Activated T-helper 17 cell treated with anti-CD3 and anti-CD28 coated beads, Interleukin-2, amount 50 U/mL, for 72 hours (primary cell): ENCODE results near the gene TAS2R5. TPM values are rescaled to one million over a fixed set of nuclear protein-coding genes. Genes with fewer than 3 reads are reported as not detected.
A peak's percentile ranks its signal among the peaks of the same experiment; 100 is the strongest.
"Not testable (repeated sequence)": the region's sequence is repeated elsewhere in the genome, so short reads cannot be mapped to it uniquely, and the experiment has no call there.

Experiments
- ATAC-seq: fragments of 150-1000 bp; cut with Tn5 transposase; replicated peaks from 2 replicates; pipeline ENCODE4 v1.10.0; 2021; ENCODE audit warnings: mild to moderate bottlenecking, moderate library complexity
- H3K27ac Mint-ChIP-seq: one replicate; pipeline ENCODE4 v1.8.0; 2022; ENCODE audit warnings: mixed read lengths
- H3K27me3 Mint-ChIP-seq: one replicate; pipeline ENCODE4 v1.8.0; 2022; ENCODE audit warnings: mixed read lengths
- H3K36me3 Mint-ChIP-seq: one replicate; pipeline ENCODE4 v1.8.0; 2022; ENCODE audit warnings: low read depth, mild to moderate bottlenecking, mixed read lengths
- H3K4me1 Mint-ChIP-seq: one replicate; pipeline ENCODE4 v1.8.0; 2022; ENCODE audit warnings: mixed read lengths
- H3K4me3 Mint-ChIP-seq: one replicate; pipeline ENCODE4 v1.8.0; 2022; ENCODE audit warnings: mild to moderate bottlenecking, mixed read lengths
- H3K9me3 Mint-ChIP-seq: one replicate; pipeline ENCODE4 v1.8.0; 2022; ENCODE audit warnings: mixed read lengths
- total RNA-seq, 2 donors: library from RNA; stranded (reverse); gene quantifications; one replicate each; pipeline ENCODE4 v1.2.3, GENCODE V29; 2022

The TAS2R5 gene
- 1 to 10 TPM; 1.1 to 2.4 TPM for total RNA-seq

- Mint-ChIP-seq H3K9me3 (no peaks in the 10 kb centered on the region), H3K27me3 (no peaks in the 10 kb centered on the region), H3K4me3 (no peak within 1 kb of the TSS), H3K36me3 (peaks cover 49% of the 10 kb centered on the region), H3K4me1 (no peaks in the 10 kb centered on the region), H3K27ac (no peak within 1 kb of the TSS)
- ATAC-seq, result no peak
These were observed at the start of gene TAS2R5 for GRCh38 chr7:141789917-141790316. Gene TAS2R5, plus strand, starts transcription at chr7:141790217. Its CDS starts 145 bp downstream, at chr7:141790362.

- H3K4me3 Mint-ChIP-seq, result no peak overlapping the region
- H3K27me3 Mint-ChIP-seq, result no peaks in the 10 kb centered on the region
- H3K4me1 Mint-ChIP-seq, result peaks cover 33% of the 10 kb centered on the region
- H3K36me3 Mint-ChIP-seq, result peaks cover 96% of the 10 kb centered on the region
- no peak for ATAC-seq
- peak overlapping the region; percentile 40 for H3K27ac Mint-ChIP-seq
- H3K9me3 Mint-ChIP-seq, result no peaks in the 10 kb centered on the region
These were observed 47.8 kb upstream of the TAS2R5 start for GRCh38 chr7:141742229-141742628.

- Mint-ChIP-seq H3K27ac (peak overlapping the region; percentile 32), H3K36me3 (peaks cover 99% of the 10 kb centered on the region), H3K4me3 (no peak overlapping the region), H3K9me3 (no peaks in the 10 kb centered on the region), H3K27me3 (no peaks in the 10 kb centered on the region), H3K4me1 (peaks cover 28% of the 10 kb centered on the region)
- ATAC-seq, result no peak
These were observed 45.9 kb upstream of the TAS2R5 start for GRCh38 chr7:141744131-141744530.

- peaks cover 13% of the 10 kb centered on the region for H3K9me3 Mint-ChIP-seq
- no peak overlapping the region for H3K27ac Mint-ChIP-seq
- peaks cover 99% of the 10 kb centered on the region for H3K36me3 Mint-ChIP-seq
- H3K27me3 Mint-ChIP-seq, result no peaks in the 10 kb centered on the region
- no peak overlapping the region for H3K4me3 Mint-ChIP-seq
- no peak for ATAC-seq
- peaks cover 5% of the 10 kb centered on the region for H3K4me1 Mint-ChIP-seq
These were observed 41.6 kb upstream of the TAS2R5 start for GRCh38 chr7:141748396-141748795.

- not testable (repeated sequence) for H3K27me3 Mint-ChIP-seq, ATAC-seq, H3K4me1 Mint-ChIP-seq, H3K4me3 Mint-ChIP-seq, H3K27ac Mint-ChIP-seq
- Mint-ChIP-seq H3K36me3 (peaks cover 99% of the 10 kb centered on the region), H3K9me3 (peaks cover 13% of the 10 kb centered on the region)
These were observed 38.1 kb upstream of the TAS2R5 start for GRCh38 chr7:141751904-141752303.

GRCh38 chr7:141752634-141753033 lies 37.4 kb upstream of the TAS2R5 start:
- H3K27ac Mint-ChIP-seq, result no peak overlapping the region
- no peak for ATAC-seq
- no peak overlapping the region for H3K4me3 Mint-ChIP-seq
- peaks cover 3% of the 10 kb centered on the region for H3K4me1 Mint-ChIP-seq
- no peaks in the 10 kb centered on the region for H3K27me3 Mint-ChIP-seq
- H3K9me3 Mint-ChIP-seq, result peaks cover 13% of the 10 kb centered on the region
- peaks cover 100% of the 10 kb centered on the region for H3K36me3 Mint-ChIP-seq

GRCh38 chr7:141754939-141755338 lies 35.1 kb upstream of the TAS2R5 start:
- Mint-ChIP-seq H3K27ac (no peak overlapping the region), H3K27me3 (no peaks in the 10 kb centered on the region), H3K4me3 (no peak overlapping the region), H3K9me3 (peaks cover 13% of the 10 kb centered on the region), H3K4me1 (peaks cover 3% of the 10 kb centered on the region), H3K36me3 (peaks cover 100% of the 10 kb centered on the region)
- no peak for ATAC-seq

- no peaks in the 10 kb centered on the region for H3K9me3 Mint-ChIP-seq
- no peak for ATAC-seq
- no peaks in the 10 kb centered on the region for H3K27me3 Mint-ChIP-seq
- H3K36me3 Mint-ChIP-seq, result peaks cover 59% of the 10 kb centered on the region
- peaks cover 4% of the 10 kb centered on the region for H3K4me1 Mint-ChIP-seq
- H3K4me3 Mint-ChIP-seq, result no peak within 1 kb of the TSS
- no peak within 1 kb of the TSS for H3K27ac Mint-ChIP-seq
These were observed 26.2 kb upstream of the TAS2R5 start, which contains the start of gene TAS2R3 for GRCh38 chr7:141763797-141764196. Gene TAS2R3, plus strand, starts transcription at chr7:141764097. Its CDS starts 62 bp downstream, at chr7:141764159.

GRCh38 chr7:141770083-141770583 lies 19.9 kb upstream of the TAS2R5 start:
- not testable (repeated sequence) for H3K9me3 Mint-ChIP-seq, H3K27me3 Mint-ChIP-seq, ATAC-seq, H3K27ac Mint-ChIP-seq, H3K4me3 Mint-ChIP-seq, H3K4me1 Mint-ChIP-seq
- H3K36me3 Mint-ChIP-seq, result peaks cover 31% of the 10 kb centered on the region

GRCh38 chr7:141776374-141776773 lies 13.6 kb upstream of the TAS2R5 start, which contains the start of gene TAS2R4:
Gene TAS2R4, plus strand, starts transcription at chr7:141776674. Its CDS starts 1,815 bp downstream, at chr7:141778489.
- Mint-ChIP-seq H3K36me3 (peaks cover 75% of the 10 kb centered on the region), H3K4me3 (no peak within 1 kb of the TSS), H3K4me1 (no peaks in the 10 kb centered on the region), H3K9me3 (no peaks in the 10 kb centered on the region), H3K27ac (no peak within 1 kb of the TSS), H3K27me3 (no peaks in the 10 kb centered on the region)
- ATAC-seq, result no peak

- Mint-ChIP-seq H3K27me3 (no peaks in the 10 kb centered on the region), H3K27ac (no peak overlapping the region), H3K9me3 (no peaks in the 10 kb centered on the region), H3K4me3 (no peak overlapping the region), H3K36me3 (peaks cover 30% of the 10 kb centered on the region), H3K4me1 (no peaks in the 10 kb centered on the region)
- peak; percentile 52 for ATAC-seq
These were observed 4.1 kb upstream of the TAS2R5 start for GRCh38 chr7:141785706-141786552.

- ATAC-seq, result no peak
- Mint-ChIP-seq H3K4me3 (no peak overlapping the region), H3K4me1 (no peaks in the 10 kb centered on the region), H3K27me3 (no peaks in the 10 kb centered on the region), H3K27ac (peak overlapping the region; percentile 40), H3K36me3 (peaks cover 41% of the 10 kb centered on the region), H3K9me3 (no peaks in the 10 kb centered on the region)
These were observed 1.7 kb upstream of the TAS2R5 start for GRCh38 chr7:141788296-141788695.

GRCh38 chr7:141792526-141792925 lies 2.5 kb downstream of the TAS2R5 start:
- Mint-ChIP-seq H3K4me1 (no peaks in the 10 kb centered on the region), H3K27me3 (no peaks in the 10 kb centered on the region), H3K4me3 (no peak overlapping the region), H3K27ac (no peak overlapping the region), H3K9me3 (no peaks in the 10 kb centered on the region), H3K36me3 (peaks cover 49% of the 10 kb centered on the region)
- no peak for ATAC-seq

- Mint-ChIP-seq H3K4me1 (no peaks in the 10 kb centered on the region), H3K4me3 (no peak overlapping the region), H3K9me3 (peaks cover 44% of the 10 kb centered on the region), H3K27me3 (no peaks in the 10 kb centered on the region), H3K36me3 (peaks cover 6% of the 10 kb centered on the region), H3K27ac (no peak overlapping the region)
- no peak for ATAC-seq
These were observed 30.1 kb downstream of the TAS2R5 start for GRCh38 chr7:141820067-141820466.

- not testable (repeated sequence) for H3K27ac Mint-ChIP-seq, H3K36me3 Mint-ChIP-seq
- peaks cover 37% of the 10 kb centered on the region for H3K9me3 Mint-ChIP-seq
These were observed 32.4 kb downstream of the TAS2R5 start for GRCh38 chr7:141822432-141822831.

More at GRCh38 chr7:141822432-141822831, 32.4 kb downstream of the TAS2R5 start:
- not testable (repeated sequence) for ATAC-seq, H3K4me3 Mint-ChIP-seq, H3K27me3 Mint-ChIP-seq, H3K4me1 Mint-ChIP-seq
